ENCODE measurements around the gene TUBB6. TPM values are rescaled to one million over a fixed set of nuclear protein-coding genes. Genes with fewer than 3 reads are reported as not detected.
A peak's percentile ranks its signal among the peaks of the same experiment; 100 is the strongest.

The TUBB6 gene
- total and polyA plus RNA-seq, 10 of the 15 experiments (the other 5 are each of a cell fraction or from before 2014, with no cell fraction given), result 27.4 to 262 (median 82.5) TPM

DNA sequence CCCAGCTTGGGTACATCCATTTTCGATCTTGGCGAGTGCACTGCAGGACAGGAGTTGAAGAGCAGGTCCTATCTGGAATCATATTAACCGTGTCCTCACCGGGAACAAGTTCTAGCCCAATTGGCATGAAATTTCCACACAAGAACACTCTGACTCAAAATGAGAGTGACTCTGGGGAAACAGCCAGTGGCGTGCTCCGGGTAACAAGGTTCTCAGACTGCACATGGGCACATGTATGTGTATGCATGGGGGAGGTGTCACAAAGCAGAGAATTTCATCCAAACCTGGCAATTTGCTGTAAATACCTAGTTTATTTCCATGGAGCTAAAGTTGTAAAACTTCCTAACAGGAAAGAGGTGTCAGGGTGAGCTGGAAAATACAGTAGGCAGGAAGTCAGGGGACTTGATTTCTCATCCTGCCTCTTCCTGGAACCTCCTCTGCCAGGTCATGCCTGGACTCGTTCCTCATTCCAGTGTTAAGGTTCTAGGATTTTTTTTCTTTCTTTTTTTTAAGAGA is 1.7 kb downstream of the TUBB6 start (continued):
- TF ChIP-seq, protein P1, sequence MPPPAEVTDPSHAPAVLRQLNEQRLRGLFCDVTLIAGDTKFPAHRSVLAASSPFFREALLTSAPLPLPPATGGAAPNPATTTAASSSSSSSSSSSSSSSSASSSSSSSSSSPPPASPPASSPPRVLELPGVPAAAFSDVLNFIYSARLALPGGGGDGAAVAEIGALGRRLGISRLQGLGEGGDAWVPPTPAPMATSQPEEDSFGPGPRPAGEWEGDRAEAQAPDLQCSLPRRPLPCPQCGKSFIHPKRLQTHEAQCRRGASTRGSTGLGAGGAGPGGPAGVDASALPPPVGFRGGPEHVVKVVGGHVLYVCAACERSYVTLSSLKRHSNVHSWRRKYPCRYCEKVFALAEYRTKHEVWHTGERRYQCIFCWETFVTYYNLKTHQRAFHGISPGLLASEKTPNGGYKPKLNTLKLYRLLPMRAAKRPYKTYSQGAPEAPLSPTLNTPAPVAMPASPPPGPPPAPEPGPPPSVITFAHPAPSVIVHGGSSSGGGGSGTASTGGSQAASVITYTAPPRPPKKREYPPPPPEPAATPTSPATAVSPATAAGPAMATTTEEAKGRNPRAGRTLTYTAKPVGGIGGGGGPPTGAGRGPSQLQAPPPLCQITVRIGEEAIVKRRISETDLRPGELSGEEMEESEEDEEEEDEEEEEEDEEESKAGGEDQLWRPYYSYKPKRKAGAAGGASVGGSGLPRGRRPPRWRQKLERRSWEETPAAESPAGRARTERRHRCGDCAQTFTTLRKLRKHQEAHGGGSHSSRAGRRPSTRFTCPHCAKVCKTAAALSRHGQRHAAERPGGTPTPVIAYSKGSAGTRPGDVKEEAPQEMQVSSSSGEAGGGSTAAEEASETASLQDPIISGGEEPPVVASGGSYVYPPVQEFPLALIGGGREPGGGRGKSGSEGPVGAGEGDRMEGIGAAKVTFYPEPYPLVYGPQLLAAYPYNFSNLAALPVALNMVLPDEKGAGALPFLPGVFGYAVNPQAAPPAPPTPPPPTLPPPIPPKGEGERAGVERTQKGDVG (CRISPR knock-in tag; IDR thresholded peaks at IDR 0.05), result no peak
- TF ChIP-seq ZNF207 (IDR thresholded peaks at IDR 0.05; ENCODE audit: borderline replicate concordance), result no peak

DNA sequence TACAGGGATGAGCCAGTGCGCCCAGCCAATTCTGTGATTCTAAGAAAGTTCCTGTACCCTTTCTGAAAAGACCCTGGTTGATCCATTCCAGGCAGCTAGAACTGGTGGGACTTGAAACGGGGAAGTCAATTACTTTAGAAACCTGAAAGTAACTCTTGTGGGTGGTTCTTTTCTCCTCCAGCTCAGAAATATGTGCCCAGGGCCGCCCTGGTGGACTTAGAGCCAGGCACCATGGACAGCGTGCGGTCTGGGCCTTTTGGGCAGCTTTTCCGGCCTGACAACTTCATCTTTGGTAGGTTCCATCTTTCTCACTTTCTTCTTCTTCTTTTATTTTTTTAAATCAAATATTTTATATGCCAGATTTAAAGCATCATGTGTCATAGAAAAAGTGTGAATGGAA is 2.7 kb downstream of the TUBB6 start:
- SMC1A ChIA-PET (ENCODE audit: uncharacterized antibody, unreplicated experiment), result no interaction called here
- Histone ChIP-seq H3K27me3 (replicated peaks in 1 of 2; ENCODE audit: control insufficient read depth in 2 of 2, insufficient read depth in 2 of 2, low read length in 1 of 2) (no peaks in the 10 kb centered on the region), H3K9me3 (replicated peaks; ENCODE audit: control insufficient read depth, insufficient read depth, low read length) (peaks cover 9% of the 10 kb centered on the region; the same call in 2 of the 3 replicates), H4K20me1 (ENCODE audit: control insufficient read depth, insufficient read depth) (no peaks in the 10 kb centered on the region), H3K4me3 (peak overlapping the region; percentile 21; the same call in 1 of the 2 replicates), H3K27ac (ENCODE audit: control insufficient read depth, insufficient read depth) (0 out of 2 replicates have a peak overlapping the region, but pooled peaks have one; percentile 6), H3K36me3 (ENCODE audit: control insufficient read depth in 2 of 2, insufficient read depth in 2 of 2, low read length in 1 of 2) (peaks cover 0 to 3% of the 10 kb centered on the region in 2 experiments; a peak in 1 of 4 replicates), H3K4me1 (ENCODE audit: control insufficient read depth, insufficient read depth, low read length) (peaks cover 16% of the 10 kb centered on the region), H3K4me2 (ENCODE audit: control insufficient read depth, insufficient read depth) (no peak overlapping the region), H3K9ac (ENCODE audit: control insufficient read depth, insufficient read depth, low read length) (no peak overlapping the region), H2AFZ (ENCODE audit: control insufficient read depth, low read depth, low read length) (no peak overlapping the region), H3K79me2 (ENCODE audit: control insufficient read depth, insufficient read depth, low read length) (peaks cover 15% of the 10 kb centered on the region)
- FAIRE-seq, result no peak
- BruUV-seq (replicated peaks), result no TSS peak
- in situ Hi-C loops (cut with MboI), result no loop called here
- CTCF ChIA-PET, result interaction anchor here (2.0 kb wide), 1 partner anchor 10 kb away, joined by 6 read pairs; no protein-coding TSS in a partner anchor
- POLR2A ChIA-PET, result interaction anchor here (1.4 kb wide), 1 partner anchor 43 kb away, joined by 6 read pairs; no protein-coding TSS in a partner anchor
- no peak for TF ChIP-seq ZNF217 (IDR thresholded peaks at IDR 0.05)
- TF ChIP-seq, protein P2, sequence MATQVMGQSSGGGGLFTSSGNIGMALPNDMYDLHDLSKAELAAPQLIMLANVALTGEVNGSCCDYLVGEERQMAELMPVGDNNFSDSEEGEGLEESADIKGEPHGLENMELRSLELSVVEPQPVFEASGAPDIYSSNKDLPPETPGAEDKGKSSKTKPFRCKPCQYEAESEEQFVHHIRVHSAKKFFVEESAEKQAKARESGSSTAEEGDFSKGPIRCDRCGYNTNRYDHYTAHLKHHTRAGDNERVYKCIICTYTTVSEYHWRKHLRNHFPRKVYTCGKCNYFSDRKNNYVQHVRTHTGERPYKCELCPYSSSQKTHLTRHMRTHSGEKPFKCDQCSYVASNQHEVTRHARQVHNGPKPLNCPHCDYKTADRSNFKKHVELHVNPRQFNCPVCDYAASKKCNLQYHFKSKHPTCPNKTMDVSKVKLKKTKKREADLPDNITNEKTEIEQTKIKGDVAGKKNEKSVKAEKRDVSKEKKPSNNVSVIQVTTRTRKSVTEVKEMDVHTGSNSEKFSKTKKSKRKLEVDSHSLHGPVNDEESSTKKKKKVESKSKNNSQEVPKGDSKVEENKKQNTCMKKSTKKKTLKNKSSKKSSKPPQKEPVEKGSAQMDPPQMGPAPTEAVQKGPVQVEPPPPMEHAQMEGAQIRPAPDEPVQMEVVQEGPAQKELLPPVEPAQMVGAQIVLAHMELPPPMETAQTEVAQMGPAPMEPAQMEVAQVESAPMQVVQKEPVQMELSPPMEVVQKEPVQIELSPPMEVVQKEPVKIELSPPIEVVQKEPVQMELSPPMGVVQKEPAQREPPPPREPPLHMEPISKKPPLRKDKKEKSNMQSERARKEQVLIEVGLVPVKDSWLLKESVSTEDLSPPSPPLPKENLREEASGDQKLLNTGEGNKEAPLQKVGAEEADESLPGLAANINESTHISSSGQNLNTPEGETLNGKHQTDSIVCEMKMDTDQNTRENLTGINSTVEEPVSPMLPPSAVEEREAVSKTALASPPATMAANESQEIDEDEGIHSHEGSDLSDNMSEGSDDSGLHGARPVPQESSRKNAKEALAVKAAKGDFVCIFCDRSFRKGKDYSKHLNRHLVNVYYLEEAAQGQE (IDR thresholded peaks at IDR 0.05; ENCODE audit: low read depth, low read length), result peak; percentile 71; the same call in 1 of the 2 replicates
- ATAC-seq, result no peak
- no peak for DNase-seq (ENCODE audit: low read depth, low spot score)
- RAD21 ChIA-PET (ENCODE audit: unreplicated experiment), result no interaction called here
- WGBS (ENCODE audit: insufficient coverage, insufficient replicate concordance, low lambda C conversion rate, missing lambda C conversion rate), result 88% methylated on average over 6 of the region's 6 CpGs
- intact Hi-C loops (cut with micrococcal nuclease; ENCODE audit: unreplicated experiment), result no loop called here
